Stomach (tissue), 9 donors: Measurements from ENCODE around the gene CPSF7. TPM values are rescaled to one million over a fixed set of nuclear protein-coding genes. Genes with fewer than 3 reads are reported as not detected.

Source experiments
- DNase-seq, 2 donors: peaks; one replicate each; pipeline versions ENCODE4 v3.0.0 to v3.0.0-alpha.2; 2013 to 2019
- H3K27ac ChIP-seq, 5 donors: fragments of 200-600 bp in 4 of 5; sonication (generic) in 4 of 5; one replicate each; pipeline ENCODE4 v1.5.1; 2013 to 2019; ENCODE audit warnings: mild to moderate bottlenecking in 1 of 5, moderate library complexity in 1 of 5
- H3K27me3 ChIP-seq, 3 donors: fragments of 200-600 bp; sonication (generic); one replicate each; pipeline ENCODE4 v1.5.1; 2017 to 2019; ENCODE audit warnings: mixed run types in 1 of 3
- H3K36me3 ChIP-seq, 4 donors: fragments of 200-600 bp; sonication (generic); 1 replicate in 3 of 4; 2 replicates in 1 of 4; pipeline ENCODE4 v1.5.1; 2016 to 2019
- H3K4me1 ChIP-seq, 4 donors: fragments of 200-600 bp; sonication (generic); one replicate each; pipeline ENCODE4 v1.5.1; 2016 to 2019
- H3K4me3 ChIP-seq, 4 donors: fragments of 200-600 bp; sonication (generic) in 3 of 4; one replicate each; pipeline ENCODE4 v1.5.1; 2016 to 2019; ENCODE audit warnings: mild to moderate bottlenecking in 1 of 4
- H3K9me3 ChIP-seq, 4 donors: fragments of 200-600 bp; sonication (generic); one replicate each; pipeline ENCODE4 v1.5.1; 2016 to 2019
- CTCF ChIP-seq, 7 experiments: fragments of 450-650 bp in 4 of 7; fragments of 200-600 bp in 3 of 7; sonication (generic) in 3 of 7; IDR thresholded peaks; one replicate each; pipeline ENCODE4 v1.5.1; 2016 to 2019; ENCODE audit warnings: antibody characterized with exemption in 7 of 7, control low read depth in 2 of 7, mild to moderate bottlenecking in 1 of 7
- EP300 ChIP-seq: sonication (generic); formaldehyde crosslinking; IDR thresholded peaks from one replicate; pipeline ENCODE4 v1.6.1; 2017; ENCODE audit warnings: antibody characterized with exemption
- POLR2A ChIP-seq, 4 donors: fragments of 450-650 bp; IDR thresholded peaks; one replicate each; pipeline ENCODE4 v1.6.1; 2016; ENCODE audit warnings: antibody characterized with exemption in 4 of 4, control low read depth in 2 of 4, mild to moderate bottlenecking in 1 of 4, moderate library complexity in 1 of 4
- POLR2AphosphoS5 ChIP-seq, 3 donors: sonication (generic); formaldehyde crosslinking; IDR thresholded peaks; one replicate each; pipeline ENCODE4 v1.6.1; 2016; ENCODE audit warnings: antibody characterized with exemption in 3 of 3
- WGBS, 5 donors: extraction: QIAGEN DNeasy Blood & Tissue Kit in 3 of 5; methylation state at CpG; one replicate each; pipeline versions ENCODE4 v1.1.5 to v1.1.7; 2013 to 2018; 5-methylcytosine and 5-hydroxymethylcytosine counted together
- intact Hi-C: fragments of 100-400 bp; cut with DNase I; formaldehyde crosslinking; loops from one replicate; pipeline ENCODE4 v1.15.1; 2023; ENCODE audit warnings: low total_unique reads
- polyA plus RNA-seq, 3 donors: library from polyadenylated mRNA; stranded (reverse); fragments of 200-250 nt; gene quantifications; one replicate each; pipeline ENCODE4 v1.2.3, GENCODE V29; 2013
- small RNA-seq, 4 donors: library from RNA; depleted of rRNA; stranded (forward); fragments of <200 nt; gene quantifications; one replicate each; pipeline ENCODE3, GENCODE V24; 2016
- total RNA-seq, 5 donors: library from RNA; depleted of rRNA; stranded (reverse); fragments of >200 nt; gene quantifications; one replicate each; pipeline versions ENCODE4 v1.1.0 to v1.2.3, GENCODE V29; 2014 to 2016
- donor health status: healthy with polysubstance abuse.
- donor health status: Bipolar disorder and iron deficiency.
- donor health status: healthy.

Gene CPSF7
- total and polyA plus RNA-seq, 8 donors: 21.7 to 249 (median 34.9) TPM

- TF ChIP-seq EP300 (no peak), CTCF (IDR thresholded peaks at IDR 0.05) (no peak), POLR2AphosphoS5 (IDR thresholded peaks at IDR 0.05) (no peak), POLR2A (IDR thresholded peaks at IDR 0.05) (no peak)
- Histone ChIP-seq H3K4me1 (peaks cover 0 to 19% (median under 1%) of the 10 kb centered on the region in 4 donors), H3K36me3 (peaks cover 29 to 77% (median 76%) of the 10 kb centered on the region in 4 donors), H3K4me3 (no peak overlapping the region), H3K27ac (no peak overlapping the region), H3K9me3 (no peaks in the 10 kb centered on the region), H3K27me3 (no peaks in the 10 kb centered on the region)
- intact Hi-C loops: no loop called here
- no peak for DNase-seq
- 86 to 90% (median 87%) methylated on average over 15 of the region's 15 CpGs for WGBS, 5 donors
These were observed 76.4 kb downstream of the CPSF7 start for GRCh38 chr11:61353131-61354067.

Small RNAs within 50 kb of the gene (small RNA-seq; reads per million reads assigned to genes)
- 0 reads per million in 4 donors for gene RN7SL23P

Other genes starting within 250 kb of the CPSF7 start
- gene PGA3, start 226.5 kb downstream of the CPSF7 start, total RNA-seq: over 10,000 TPM in 2 of 5 donors, 1,000 to 10,000 TPM in 1, 100 to 1,000 TPM in 2; 367 to 55,790 (median 1,114) TPM
- gene PGA3, start 226.5 kb downstream of the CPSF7 start, polyA plus RNA-seq: over 10,000 TPM; 23,067 to 73,485 (median 39,030) TPM
- gene PGA4, start 207.6 kb downstream of the CPSF7 start, total RNA-seq: over 10,000 TPM in 2 of 5 donors, 1,000 to 10,000 TPM in 1, 100 to 1,000 TPM in 2; 386 to 107,207 (median 2,421) TPM
- gene PGA4, start 207.6 kb downstream of the CPSF7 start, polyA plus RNA-seq: over 10,000 TPM; 17,534 to 25,788 (median 19,705) TPM
- gene PGA5, start 188.8 kb downstream of the CPSF7 start, total RNA-seq: 1,000 to 10,000 TPM in 2 of 5 donors, 100 to 1,000 TPM in 1, 10 to 100 TPM in 1, 1 to 10 TPM in 1; 5.9 to 5,713 (median 190) TPM
- gene PGA5, start 188.8 kb downstream of the CPSF7 start, polyA plus RNA-seq: 1,000 to 10,000 TPM; 1,014 to 6,178 (median 3,688) TPM
- 1 to 10 TPM in 2 of 5 donors, under 1 TPM in 1, not detected in 2; 0.45 to 4.6 (median 1.6) TPM for gene VWCE, start 134.7 kb downstream of the CPSF7 start, total RNA-seq
- 1 to 10 TPM in 1 of 3 donors, under 1 TPM in 2; 0.76 to 1.2 (median 0.93) TPM for gene VWCE, start 134.7 kb downstream of the CPSF7 start, polyA plus RNA-seq
- gene DDB1, start 96.9 kb downstream of the CPSF7 start, total RNA-seq: 100 to 1,000 TPM in 4 of 5 donors, 10 to 100 TPM in 1; 44.2 to 489 (median 152) TPM
- 10 to 100 TPM; 73.9 to 77.0 (median 74.2) TPM for gene DDB1, start 96.9 kb downstream of the CPSF7 start, polyA plus RNA-seq
- gene TKFC, start 96.7 kb downstream of the CPSF7 start, total RNA-seq: 100 to 1,000 TPM in 1 of 5 donors, 10 to 100 TPM in 4; 20.6 to 136 (median 63.9) TPM
- gene TKFC, start 96.7 kb downstream of the CPSF7 start, polyA plus RNA-seq: 10 to 100 TPM; 28.0 to 42.9 (median 41.3) TPM
- gene CYB561A3, start 68.1 kb downstream of the CPSF7 start, total RNA-seq: 100 to 1,000 TPM in 1 of 5 donors, 10 to 100 TPM in 4; 13.4 to 106 (median 22.2) TPM
- 10 to 100 TPM; 14.5 to 21.4 (median 20.3) TPM for gene CYB561A3, start 68.1 kb downstream of the CPSF7 start, polyA plus RNA-seq
- gene TMEM138, start 67.6 kb downstream of the CPSF7 start, total RNA-seq: 100 to 1,000 TPM in 1 of 5 donors, 10 to 100 TPM in 4; 12.2 to 190 (median 24.4) TPM
- gene TMEM138, start 67.6 kb downstream of the CPSF7 start, polyA plus RNA-seq: 10 to 100 TPM; 18.5 to 43.0 (median 22.3) TPM
- gene TMEM216, start 37.4 kb downstream of the CPSF7 start, total RNA-seq: 10 to 100 TPM; 12.3 to 35.6 (median 14.0) TPM
- gene TMEM216, start 37.4 kb downstream of the CPSF7 start, polyA plus RNA-seq: 10 to 100 TPM; 14.7 to 17.1 (median 15.7) TPM
- 100 to 1,000 TPM in 1 of 5 donors, 10 to 100 TPM in 4; 11.6 to 125 (median 40.6) TPM for gene SDHAF2, start 149 bp upstream of the CPSF7 start, total RNA-seq
- 10 to 100 TPM; 36.6 to 53.9 (median 43.7) TPM for gene SDHAF2, start 149 bp upstream of the CPSF7 start, polyA plus RNA-seq
- 1 to 10 TPM in 1 of 5 donors, under 1 TPM in 2, not detected in 2; 0.43 to 1.3 (median 0.92) TPM for gene LRRC10B, start 78.8 kb upstream of the CPSF7 start, total RNA-seq
- gene LRRC10B, start 78.8 kb upstream of the CPSF7 start, polyA plus RNA-seq: under 1 TPM; 0.44 to 0.76 (median 0.73) TPM
- gene SYT7, start 151.1 kb upstream of the CPSF7 start, total RNA-seq: 1 to 10 TPM in 3 of 5 donors, under 1 TPM in 1, not detected in 1; 0.92 to 8.4 (median 2.9) TPM
- gene SYT7, start 151.1 kb upstream of the CPSF7 start, polyA plus RNA-seq: 1 to 10 TPM; 1.2 to 1.5 (median 1.4) TPM